SW 1271 (cell line): ENCODE results near the gene MTREX.

Experiments
- DNase-seq, 2 experiments: peaks; one replicate each; lab custom pipeline; 2025; lab: John Stamatoyannopoulos, UW

Gene MTREX

GRCh38 chr5:55383254-55383653 is 75.5 kb downstream of the MTREX start:
- DNase-seq: no peak

- no peak for DNase-seq
Observed at GRCh38 chr5:55384072-55384471, 76.3 kb downstream of the MTREX start.

- no peak for DNase-seq
Observed at GRCh38 chr5:55385227-55385626, 77.4 kb downstream of the MTREX start.

GRCh38 chr5:55385846-55386245 is 78.1 kb downstream of the MTREX start:
- DNase-seq: no peak

GRCh38 chr5:55386356-55386755 is 78.6 kb downstream of the MTREX start:
- no peak for DNase-seq

GRCh38 chr5:55387865-55388264 is 80.1 kb downstream of the MTREX start:
- no peak for DNase-seq

- no peak for DNase-seq
Observed at GRCh38 chr5:55391707-55392106, 83.9 kb downstream of the MTREX start.

- DNase-seq: no peak
Observed at GRCh38 chr5:55392669-55393068, 84.9 kb downstream of the MTREX start.

- DNase-seq: no peak
Observed at GRCh38 chr5:55393501-55394175, 85.8 kb downstream of the MTREX start.

GRCh38 chr5:55402199-55402598 is 94.4 kb downstream of the MTREX start:
- no peak for DNase-seq

- no peak for DNase-seq
Observed at GRCh38 chr5:55406292-55406691, 98.5 kb downstream of the MTREX start.

- peak in 1 of 2 experiments; percentile 54 for DNase-seq
Observed at GRCh38 chr5:55407059-55407684, 99.4 kb downstream of the MTREX start.

- DNase-seq: no peak
Observed at GRCh38 chr5:55407984-55408383, 100.2 kb downstream of the MTREX start.

- no peak for DNase-seq
Observed at GRCh38 chr5:55409775-55410174, 102.0 kb downstream of the MTREX start.

- DNase-seq: no peak
Observed at GRCh38 chr5:55410845-55411244, 103.1 kb downstream of the MTREX start.

- no peak for DNase-seq
Observed at GRCh38 chr5:55411876-55412275, 104.1 kb downstream of the MTREX start.

- DNase-seq: no peak
Observed at GRCh38 chr5:55413644-55414043, 105.9 kb downstream of the MTREX start.

GRCh38 chr5:55415071-55415470 is 107.3 kb downstream of the MTREX start:
- DNase-seq: no peak

- DNase-seq: no peak
Observed at GRCh38 chr5:55416306-55416705, 108.5 kb downstream of the MTREX start.

GRCh38 chr5:55418994-55419968 is 111.5 kb downstream of the MTREX start:
- no peak for DNase-seq

- DNase-seq: no peak
Observed at GRCh38 chr5:55421074-55421529, 113.3 kb downstream of the MTREX start.

- DNase-seq: no peak
Observed at GRCh38 chr5:55426455-55426854, 118.7 kb downstream of the MTREX start.

GRCh38 chr5:55427157-55427556 is 119.4 kb downstream of the MTREX start:
- DNase-seq: no peak
